Prostate gland (tissue), 2 donors: ENCODE results near the gene TAF11L10. TPM values are rescaled to one million over a fixed set of nuclear protein-coding genes. Genes with fewer than 3 reads are reported as not detected.
"Not testable (repeated sequence)": the region's sequence is repeated elsewhere in the genome, so short reads cannot be mapped to it uniquely, and the experiment has no call there.

Experiments used
- DNase-seq: peaks from one replicate; pipeline ENCODE4 v3.0.0-alpha.2; 2019; ENCODE audit warnings: low spot score
- H3K27ac ChIP-seq, 2 donors: fragments of 200-600 bp; sonication (generic); 2 replicates each; pipeline ENCODE4 v1.5.1; 2017 to 2019
- H3K27me3 ChIP-seq: fragments of 200-600 bp; sonication (generic); replicated peaks from 2 replicates; pipeline ENCODE4 v1.5.1; 2019; ENCODE audit not compliant: insufficient read depth
- H3K36me3 ChIP-seq, 2 donors: fragments of 200-600 bp; sonication (generic); 1 replicate in 1 of 2; 2 replicates in 1 of 2; pipeline versions ENCODE4 v1.5.1 to v1.8.1; 2017 to 2019
- H3K4me1 ChIP-seq: fragments of 200-600 bp; sonication (generic); replicated peaks from 2 replicates; pipeline ENCODE4 v1.5.1; 2019
- H3K4me3 ChIP-seq, 2 donors: fragments of 200-600 bp; sonication (generic); 2 replicates each; pipeline ENCODE4 v1.5.1; 2017 to 2019
- H3K9me3 ChIP-seq: fragments of 200-600 bp; sonication (generic); 2 replicates; pipeline ENCODE4 v1.5.1; 2017
- POLR2A ChIP-seq: fragments of 450-650 bp; IDR thresholded peaks from one replicate; pipeline ENCODE4 v1.6.1; 2016; ENCODE audit warnings: antibody characterized with exemption, mild to moderate bottlenecking
- POLR2AphosphoS5 ChIP-seq: sonication (generic); formaldehyde crosslinking; IDR thresholded peaks from one replicate; pipeline ENCODE4 v1.6.1; 2017; ENCODE audit warnings: antibody characterized with exemption
- WGBS: methylation state at CpG from one replicate; pipeline ENCODE4 v1.1.5; 2018; 5-methylcytosine and 5-hydroxymethylcytosine counted together
- intact Hi-C: fragments of 100-400 bp; cut with DNase I; formaldehyde crosslinking; loops from one replicate; pipeline ENCODE4 v1.14.2; 2022
- total RNA-seq, 2 donors: library from RNA; depleted of rRNA; stranded (reverse); fragments of >200 nt; gene quantifications; one replicate each; pipeline ENCODE4 v1.1.0, GENCODE V29; 2016
- TF ChIP-seq, protein P1 (sequence below), 4 experiments: fragments of 200-600 bp in 2 of 4; fragments of 450-650 bp in 2 of 4; sonication (generic) in 2 of 4; IDR thresholded peaks; 1 replicate in 3 of 4; 2 replicates in 1 of 4; pipeline ENCODE4 v1.5.1; 2016 to 2019; ENCODE audit warnings: antibody characterized with exemption in 4 of 4, mild to moderate bottlenecking in 2 of 4, moderate library complexity in 2 of 4

The TAF11L10 gene
- total RNA-seq, result not detected

DNA sequence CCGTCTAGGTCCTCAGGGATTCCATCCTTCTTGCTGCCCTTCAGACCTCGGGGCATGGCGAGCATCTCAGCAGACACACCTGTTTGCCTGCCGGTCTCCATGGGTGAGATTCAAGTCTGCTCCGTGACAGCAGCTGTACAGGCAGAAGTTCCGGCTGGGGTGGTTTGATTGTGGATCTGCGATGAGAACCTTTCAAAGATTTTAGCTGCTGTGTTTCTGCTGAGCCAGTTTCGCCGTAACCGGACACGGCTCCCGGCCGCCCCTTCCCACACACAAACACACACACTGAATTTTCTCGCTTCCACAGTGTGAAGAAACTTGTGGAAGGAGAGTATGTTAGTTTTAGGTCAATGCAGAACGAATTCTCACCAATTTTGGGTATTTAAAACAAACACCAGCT is at the start of gene TAF11L10:
TAF11L10 (minus strand) TSS at position 101 of the 400 bp plus-strand sequence.
- WGBS, result 93% methylated on average over 8 of the region's 15 CpGs
- H3K27ac ChIP-seq, H3K36me3 ChIP-seq, H3K4me3 ChIP-seq, intact Hi-C loops, H3K9me3 ChIP-seq, H3K4me1 ChIP-seq, H3K27me3 ChIP-seq, DNase-seq: not testable (repeated sequence)

GRCh38 chr5:17634160-17634559 is 36.5 kb upstream of the TAF11L10 start, which contains the start of gene TAF11L14:
Gene TAF11L14 (plus strand): TSS chr5:17634460.
- no peak within 1 kb of the TSS for H3K27ac ChIP-seq
- no peaks in the 10 kb centered on the region for H3K9me3 ChIP-seq
- 88% methylated on average over 5 of the region's 5 CpGs for WGBS
- TF ChIP-seq, protein P1, sequence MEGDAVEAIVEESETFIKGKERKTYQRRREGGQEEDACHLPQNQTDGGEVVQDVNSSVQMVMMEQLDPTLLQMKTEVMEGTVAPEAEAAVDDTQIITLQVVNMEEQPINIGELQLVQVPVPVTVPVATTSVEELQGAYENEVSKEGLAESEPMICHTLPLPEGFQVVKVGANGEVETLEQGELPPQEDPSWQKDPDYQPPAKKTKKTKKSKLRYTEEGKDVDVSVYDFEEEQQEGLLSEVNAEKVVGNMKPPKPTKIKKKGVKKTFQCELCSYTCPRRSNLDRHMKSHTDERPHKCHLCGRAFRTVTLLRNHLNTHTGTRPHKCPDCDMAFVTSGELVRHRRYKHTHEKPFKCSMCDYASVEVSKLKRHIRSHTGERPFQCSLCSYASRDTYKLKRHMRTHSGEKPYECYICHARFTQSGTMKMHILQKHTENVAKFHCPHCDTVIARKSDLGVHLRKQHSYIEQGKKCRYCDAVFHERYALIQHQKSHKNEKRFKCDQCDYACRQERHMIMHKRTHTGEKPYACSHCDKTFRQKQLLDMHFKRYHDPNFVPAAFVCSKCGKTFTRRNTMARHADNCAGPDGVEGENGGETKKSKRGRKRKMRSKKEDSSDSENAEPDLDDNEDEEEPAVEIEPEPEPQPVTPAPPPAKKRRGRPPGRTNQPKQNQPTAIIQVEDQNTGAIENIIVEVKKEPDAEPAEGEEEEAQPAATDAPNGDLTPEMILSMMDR (IDR thresholded peaks at IDR 0.05), result no peak
- TF ChIP-seq POLR2A (no peak), POLR2AphosphoS5 (no peak)
- H3K4me1 ChIP-seq, result no peaks in the 10 kb centered on the region
- no peak within 1 kb of the TSS for H3K4me3 ChIP-seq
- H3K27me3 ChIP-seq, result no peaks in the 10 kb centered on the region
- DNase-seq, result no peak
- H3K36me3 ChIP-seq, result no peaks in the 10 kb centered on the region
- intact Hi-C loops, result no loop called here

DNA sequence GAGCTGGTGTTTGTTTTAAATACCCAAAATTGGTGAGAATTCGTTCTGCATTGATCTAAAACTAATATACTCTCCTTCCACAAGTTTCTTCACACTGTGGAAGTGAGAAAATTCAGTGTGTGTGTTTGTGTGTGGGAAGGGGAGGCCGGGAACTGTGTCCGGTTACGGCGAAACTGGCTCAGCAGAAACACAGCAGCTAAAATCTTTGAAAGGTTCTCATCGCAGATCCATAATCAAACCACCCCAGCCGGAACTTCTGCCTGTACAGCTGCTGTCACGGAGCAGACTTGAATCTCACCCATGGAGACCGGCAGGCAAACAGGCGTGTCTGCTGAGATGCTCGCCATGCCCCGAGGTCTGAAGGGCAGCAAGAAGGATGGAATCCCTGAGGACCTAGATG is 34.2 kb upstream of the TAF11L10 start, which contains the start of gene TAF11L13:
TAF11L13 (plus strand) TSS at position 301 of the 400 bp plus-strand sequence.
- H3K27ac ChIP-seq, H3K27me3 ChIP-seq, H3K9me3 ChIP-seq, DNase-seq, H3K4me3 ChIP-seq, H3K36me3 ChIP-seq, H3K4me1 ChIP-seq, intact Hi-C loops: not testable (repeated sequence)
- 82% methylated on average over 5 of the region's 12 CpGs for WGBS

- DNase-seq, result no peak
- no peaks in the 10 kb centered on the region for H3K36me3 ChIP-seq
- no peaks in the 10 kb centered on the region for H3K4me1 ChIP-seq
- TF ChIP-seq POLR2AphosphoS5, result no peak
- no peak for TF ChIP-seq POLR2A
- TF ChIP-seq, protein P1 (IDR thresholded peaks at IDR 0.05), result no peak
- no peak overlapping the region for H3K4me3 ChIP-seq
- no peaks in the 10 kb centered on the region for H3K27me3 ChIP-seq
- intact Hi-C loops, result no loop called here
- H3K9me3 ChIP-seq, result no peaks in the 10 kb centered on the region
- WGBS, result 94% methylated on average over 11 of the region's 11 CpGs
- no peak overlapping the region for H3K27ac ChIP-seq
These were observed 28.1 kb upstream of the TAF11L10 start for GRCh38 chr5:17625686-17626085.

DNA sequence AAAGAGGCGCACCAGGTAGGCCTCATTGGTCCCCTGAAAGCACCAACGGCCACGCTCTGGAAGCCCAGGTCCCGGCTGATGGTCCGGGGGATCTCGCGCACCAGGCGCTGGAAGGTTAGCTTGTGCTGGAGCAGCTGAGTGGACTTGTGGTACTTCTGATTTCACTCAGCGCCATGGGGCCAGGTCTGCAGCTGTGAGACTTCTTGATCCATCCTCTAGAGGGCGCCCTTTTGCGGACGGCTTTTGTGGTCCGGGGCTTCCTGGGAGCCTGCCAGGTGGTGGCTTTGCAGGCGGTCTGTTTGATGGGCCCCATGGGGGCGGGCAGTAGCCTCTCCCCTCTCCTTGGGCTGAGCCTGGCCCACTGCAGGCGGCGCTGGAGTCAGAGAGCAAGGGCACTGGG is 23.0 kb upstream of the TAF11L10 start:
- Histone ChIP-seq H3K27me3 (no peaks in the 10 kb centered on the region), H3K36me3 (no peaks in the 10 kb centered on the region), H3K27ac (no peak overlapping the region), H3K4me1 (no peaks in the 10 kb centered on the region), H3K9me3 (no peaks in the 10 kb centered on the region), H3K4me3 (no peak overlapping the region)
- DNase-seq, result no peak
- 86% methylated on average over 13 of the region's 17 CpGs for WGBS
- intact Hi-C loops, result no loop called here
- no peak for TF ChIP-seq POLR2AphosphoS5
- TF ChIP-seq, protein P1 (IDR thresholded peaks at IDR 0.05), result no peak
- TF ChIP-seq POLR2A, result no peak

GRCh38 chr5:17619354-17619753 is 21.7 kb upstream of the TAF11L10 start:
- Histone ChIP-seq H3K27me3 (no peaks in the 10 kb centered on the region), H3K4me3 (no peak overlapping the region), H3K27ac (no peak overlapping the region), H3K4me1 (no peaks in the 10 kb centered on the region), H3K9me3 (no peaks in the 10 kb centered on the region), H3K36me3 (no peaks in the 10 kb centered on the region)
- intact Hi-C loops, result no loop called here
- no peak for DNase-seq
- no peak for TF ChIP-seq POLR2A
- TF ChIP-seq, protein P1 (IDR thresholded peaks at IDR 0.05), result no peak
- no peak for TF ChIP-seq POLR2AphosphoS5
- WGBS, result 81% methylated on average over 3 of the region's 3 CpGs
